Endothelial cell of umbilical vein (primary cell): ENCODE data around the gene FHIP1B. TPM values are rescaled to one million over a fixed set of nuclear protein-coding genes. Genes with fewer than 3 reads are reported as not detected.

Source experiments
- BruUV-seq: library from RNA; stranded (reverse); fragments of 400-500 nt; replicated peaks from 2 replicates; lab custom pipeline; 2021; lab: Mats Ljungman, UMichigan
- CTCF ChIA-PET: fragments of 300-600, 350-600 bp; sonication (Branson Sonifier 250); formaldehyde crosslinking; loops from one replicate; lab custom pipeline; 2021; ENCODE audit warnings: antibody characterized with exemption, inconsistent platforms; lab: Charles Lee
- POLR2A ChIA-PET: fragments of 300-600, 350-600 bp; sonication (Branson Sonifier 250); formaldehyde crosslinking; loops from one replicate; lab custom pipeline; 2021; ENCODE audit warnings: antibody characterized with exemption, inconsistent platforms; lab: Charles Lee
- DNase-seq: peaks from one replicate; pipeline ENCODE4 v3.0.0-alpha.2; 2011; ENCODE audit warnings: low read depth, low spot score
- FAIRE-seq: peaks from 2 replicates; lab custom pipeline; 2011; peaks lifted over from hg19 to GRCh38; lab: Jason Lieb, UNC
- H2AFZ ChIP-seq: 2 replicates; pipeline ENCODE4 v1.6.0; 2012; ENCODE audit warnings: low read depth, low read length, control low read depth, inconsistent platforms
- H3K27ac ChIP-seq: 2 replicates; pipeline ENCODE4 v1.5.1; 2011; ENCODE audit warnings: low read depth, mild to moderate bottlenecking, control low read depth, low read length, moderate library complexity; ENCODE audit not compliant: insufficient read depth
- H3K27me3 ChIP-seq, 2 experiments: 2 replicates each; pipeline versions ENCODE4 v1.6.0 to v1.6.1; 2011; ENCODE audit warnings: low read length in 2 of 2, mixed read lengths in 1 of 2; ENCODE audit not compliant: control insufficient read depth in 2 of 2, insufficient read depth in 2 of 2
- H3K36me3 ChIP-seq, 2 experiments: 2 replicates in 1 of 2; 3 replicates in 1 of 2; pipeline ENCODE4 v1.5.1; 2011; ENCODE audit warnings: low read length in 2 of 2, mild to moderate bottlenecking in 1 of 2, moderate library complexity in 1 of 2; ENCODE audit not compliant: control insufficient read depth in 2 of 2, insufficient read depth in 2 of 2; ENCODE audit errors: extremely low read depth in 1 of 2
- H3K4me1 ChIP-seq: 3 replicates; pipeline ENCODE4 v1.5.1; 2011; ENCODE audit warnings: mild to moderate bottlenecking, low read length; ENCODE audit not compliant: control insufficient read depth, insufficient read depth; ENCODE audit errors: extremely low read depth
- H3K4me2 ChIP-seq: 2 replicates; pipeline ENCODE4 v1.6.1; 2011; ENCODE audit warnings: low read length, control low read depth, mixed read lengths; ENCODE audit not compliant: insufficient read depth
- H3K4me3 ChIP-seq, 3 experiments: fragments of 200-600 bp in 1 of 3; sonication (generic), shearing (Covaris generic) in 1 of 3; replicated peaks in 1 of 3; 2 replicates each; pipeline ENCODE4 v1.5.1; 2011 to 2016; ENCODE audit warnings: control low read depth in 3 of 3, low read length in 3 of 3, mild to moderate bottlenecking in 2 of 3, inconsistent platforms in 1 of 3, low read depth in 1 of 3, moderate library complexity in 1 of 3; ENCODE audit not compliant: insufficient read depth in 1 of 3
- H3K79me2 ChIP-seq: 2 replicates; pipeline ENCODE4 v1.6.0; 2012; ENCODE audit warnings: low read length, inconsistent platforms; ENCODE audit not compliant: control insufficient read depth, insufficient read depth
- H3K9ac ChIP-seq: replicated peaks from 2 replicates; pipeline ENCODE3; 2011; ENCODE audit warnings: low read length, control low read depth; ENCODE audit not compliant: insufficient read depth; ENCODE audit errors: extremely low read depth
- H3K9me1 ChIP-seq: replicated peaks from 3 replicates; pipeline ENCODE4 v1.6.0; 2011; ENCODE audit warnings: mild to moderate bottlenecking, low read length; ENCODE audit not compliant: control insufficient read depth, insufficient read depth; ENCODE audit errors: extremely low read depth
- H3K9me3 ChIP-seq: replicated peaks from 2 replicates; pipeline ENCODE4 v1.5.1; 2012; ENCODE audit warnings: low read length, inconsistent platforms; ENCODE audit not compliant: control insufficient read depth, insufficient read depth
- H4K20me1 ChIP-seq: replicated peaks from 2 replicates; pipeline ENCODE3; 2011; ENCODE audit warnings: mild to moderate bottlenecking, low read length; ENCODE audit not compliant: control insufficient read depth, insufficient read depth; ENCODE audit errors: extremely low read depth
- CTCF ChIP-seq, 2 donors: IDR thresholded peaks; 1 replicate in 1 of 2; 2 replicates in 1 of 2; pipeline ENCODE4 v1.5.1; 2011; ENCODE audit warnings: low read length in 2 of 2, mild to moderate bottlenecking in 2 of 2, moderate library complexity in 2 of 2, control low read depth in 1 of 2, inconsistent platforms in 1 of 2, low read depth in 1 of 2; ENCODE audit not compliant: insufficient read depth in 1 of 2; ENCODE audit errors: extremely low read depth in 1 of 2
- EZH2 ChIP-seq: IDR thresholded peaks from 2 replicates; pipeline ENCODE4 v1.6.1; 2012; ENCODE audit warnings: borderline replicate concordance, low read depth, mild to moderate bottlenecking, moderate library complexity, low read length, inconsistent platforms; ENCODE audit not compliant: severe bottlenecking
- FOS ChIP-seq: IDR thresholded peaks from 2 replicates; pipeline ENCODE4 v1.6.1; 2011; ENCODE audit warnings: mild to moderate bottlenecking, low read length, moderate library complexity, borderline replicate concordance; ENCODE audit not compliant: insufficient read depth
- GATA2 ChIP-seq: IDR thresholded peaks from 2 replicates; pipeline ENCODE4 v1.7.0; 2011; ENCODE audit warnings: low read depth, mild to moderate bottlenecking, moderate library complexity, mixed read lengths, low read length; ENCODE audit not compliant: insufficient read length, insufficient read depth
- JUN ChIP-seq: IDR thresholded peaks from 2 replicates; pipeline ENCODE4 v1.6.1; 2011; ENCODE audit warnings: borderline replicate concordance, low read depth; ENCODE audit not compliant: insufficient read length, insufficient read depth
- MAX ChIP-seq: IDR thresholded peaks from 2 replicates; pipeline ENCODE4 v1.6.1; 2011; ENCODE audit not compliant: insufficient read depth, insufficient read length
- MYC ChIP-seq: IDR thresholded peaks from one replicate; pipeline ENCODE4 v1.6.1; 2011; ENCODE audit warnings: mild to moderate bottlenecking, low read depth, low read length
- POLR2A ChIP-seq: IDR thresholded peaks from 2 replicates; pipeline ENCODE4 v1.6.1; 2012; ENCODE audit warnings: low read depth, mild to moderate bottlenecking, control low read depth, low read length
- POLR2AphosphoS5 ChIP-seq: IDR thresholded peaks from 2 replicates; pipeline ENCODE4 v1.6.1; 2012; ENCODE audit warnings: low read depth, mild to moderate bottlenecking, control low read depth, low read length, moderate library complexity; ENCODE audit not compliant: insufficient read depth
- dilution Hi-C: fragments of 300-500 bp; cut with MboI; formaldehyde crosslinking; loops from one replicate; pipeline ENCODE4 v1.15.0; 2019; ENCODE audit warnings: low sequenced_read_pairs; ENCODE audit not compliant: extremely low pct_ligation_motif_present
- intact Hi-C: fragments of 100-400 bp; cut with micrococcal nuclease; formaldehyde crosslinking; loops from one replicate; pipeline ENCODE4 v1.10.0; 2022
- polyA plus RNA-seq, 4 experiments: library from polyadenylated mRNA; depleted of rRNA in 3 of 4; stranded (reverse) in 3 of 4; unstranded in 1 of 4; fragments of >200 nt; gene quantifications; 2 replicates each; pipeline versions ENCODE4 v1.2.1 to v1.2.3, GENCODE V29; 2011 to 2012; ENCODE audit warnings: missing spikeins in 1 of 4
- total RNA-seq: library from RNA; stranded (reverse); gene quantifications from 2 replicates; pipeline ENCODE4 v1.2.3, GENCODE V29; 2021

FHIP1B gene
- total and polyA plus RNA-seq, 2 donors (not counting 3 experiments of a cell fraction or from before 2014, with no cell fraction given), result 21.3 to 50.1 TPM

GRCh38 chr11:6210274-6210955, 24.0 kb downstream of the FHIP1B start:
- H3K36me3 ChIP-seq, result peaks cover 0 to 20% of the 10 kb centered on the region in 2 experiments
- no peak for DNase-seq

More at GRCh38 chr11:6210274-6210955, 24.0 kb downstream of the FHIP1B start:
- Histone ChIP-seq H3K27me3 (no peaks in the 10 kb centered on the region), H4K20me1 (no peaks in the 10 kb centered on the region), H3K4me2 (no peak overlapping the region), H2AFZ (no peak overlapping the region), H3K79me2 (no peaks in the 10 kb centered on the region), H3K9ac (no peak overlapping the region), H3K27ac (no peak overlapping the region), H3K9me1 (no peaks in the 10 kb centered on the region), H3K4me1 (no peaks in the 10 kb centered on the region), H3K9me3 (no peaks in the 10 kb centered on the region), H3K4me3 (no peak overlapping the region)
- no peak for FAIRE-seq
- dilution Hi-C loops (no loop called here), intact Hi-C loops (no loop called here)
- no TSS peak for BruUV-seq
- POLR2A ChIA-PET, result no interaction called here
- TF ChIP-seq FOS (no peak), CTCF (IDR thresholded peaks at IDR 0.05; ENCODE audit: extremely low read depth in 1 of 2, insufficient read depth in 1 of 2, low read depth in 1 of 2, low read length in 2 of 2) (no peak), POLR2A (no peak), MYC (no peak), GATA2 (no peak), POLR2AphosphoS5 (no peak), JUN (no peak), MAX (no peak), EZH2 (no peak)
- CTCF ChIA-PET, result no interaction called here
